Lower leg skin (tissue), 3 donors: ENCODE data around the gene GABRE.

Source experiments
- POLR2A ChIP-seq, 2 donors: fragments of 450-650 bp; IDR thresholded peaks; one replicate each; pipeline ENCODE4 v1.6.1; 2016 to 2017; ENCODE audit warnings: antibody characterized with exemption in 2 of 2, mild to moderate bottlenecking in 1 of 2, moderate library complexity in 1 of 2
- TF ChIP-seq, protein P1 (sequence below), 3 donors: fragments of 450-650 bp; IDR thresholded peaks; one replicate each; pipeline ENCODE4 v1.5.1; 2016; ENCODE audit warnings: antibody characterized with exemption in 3 of 3, mild to moderate bottlenecking in 3 of 3, moderate library complexity in 2 of 3

GRCh38 chrX:151912780-151913179, 61.7 kb downstream of the GABRE start, which contains the start of gene MAGEA4:
- TF ChIP-seq, protein P1, sequence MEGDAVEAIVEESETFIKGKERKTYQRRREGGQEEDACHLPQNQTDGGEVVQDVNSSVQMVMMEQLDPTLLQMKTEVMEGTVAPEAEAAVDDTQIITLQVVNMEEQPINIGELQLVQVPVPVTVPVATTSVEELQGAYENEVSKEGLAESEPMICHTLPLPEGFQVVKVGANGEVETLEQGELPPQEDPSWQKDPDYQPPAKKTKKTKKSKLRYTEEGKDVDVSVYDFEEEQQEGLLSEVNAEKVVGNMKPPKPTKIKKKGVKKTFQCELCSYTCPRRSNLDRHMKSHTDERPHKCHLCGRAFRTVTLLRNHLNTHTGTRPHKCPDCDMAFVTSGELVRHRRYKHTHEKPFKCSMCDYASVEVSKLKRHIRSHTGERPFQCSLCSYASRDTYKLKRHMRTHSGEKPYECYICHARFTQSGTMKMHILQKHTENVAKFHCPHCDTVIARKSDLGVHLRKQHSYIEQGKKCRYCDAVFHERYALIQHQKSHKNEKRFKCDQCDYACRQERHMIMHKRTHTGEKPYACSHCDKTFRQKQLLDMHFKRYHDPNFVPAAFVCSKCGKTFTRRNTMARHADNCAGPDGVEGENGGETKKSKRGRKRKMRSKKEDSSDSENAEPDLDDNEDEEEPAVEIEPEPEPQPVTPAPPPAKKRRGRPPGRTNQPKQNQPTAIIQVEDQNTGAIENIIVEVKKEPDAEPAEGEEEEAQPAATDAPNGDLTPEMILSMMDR (IDR thresholded peaks at IDR 0.05): no peak
- no peak for TF ChIP-seq POLR2A (IDR thresholded peaks at IDR 0.05)
